ENCODE measurements around the gene GPC6. TPM values are rescaled to one million over a fixed set of nuclear protein-coding genes. Genes with fewer than 3 reads are reported as not detected.
A peak's percentile ranks its signal among the peaks of the same experiment; 100 is the strongest.

Gene GPC6
- polyA plus RNA-seq, 1 of the 3 experiments (the other 2 are of a cell fraction): 6.7 TPM

DNA sequence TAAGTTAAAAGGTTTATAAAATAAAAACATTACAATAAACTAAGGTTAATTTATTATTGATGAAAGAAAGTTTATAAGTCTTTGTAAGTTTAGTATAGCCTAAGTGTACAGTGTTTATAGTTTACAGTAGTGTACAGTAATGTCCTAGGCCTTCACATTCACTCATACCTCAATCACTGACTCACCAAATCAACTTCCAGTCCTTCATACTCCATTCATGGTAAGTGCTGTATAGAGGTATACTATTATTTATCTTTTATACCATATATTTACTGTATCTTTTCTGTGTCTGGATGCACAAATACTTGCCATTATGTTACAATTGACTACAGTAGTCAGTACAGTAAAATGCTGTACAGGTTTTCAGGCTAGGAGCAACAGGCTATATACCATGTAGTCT, 490.0 kb downstream of the GPC6 start:
- H3F3A ChIP-seq (replicated peaks; ENCODE audit: insufficient read depth): no peaks in the 10 kb centered on the region
- ChIA-PET CTCF (no interaction called here), POLR2A (no interaction called here)
- H2AFZ ChIP-seq (ENCODE audit: low read depth): no peak overlapping the region
- H3K79me2 ChIP-seq (ENCODE audit: insufficient read depth): no peaks in the 10 kb centered on the region
- no peak for DNase-seq
- no peak overlapping the region for H3K4me2 ChIP-seq
- no peaks in the 10 kb centered on the region for H3K36me3 ChIP-seq (replicated peaks in 1 of 2; ENCODE audit: control insufficient read depth in 1 of 2, insufficient read depth in 2 of 2, low read length in 1 of 2)
- no peak overlapping the region for H3K9ac ChIP-seq
- H4K20me1 ChIP-seq (ENCODE audit: insufficient read depth): no peaks in the 10 kb centered on the region
- no peak for TF ChIP-seq MEF2A (IDR thresholded peaks at IDR 0.05; ENCODE audit: borderline replicate concordance, low read depth)
- H3K9me3 ChIP-seq: 0 out of 2 replicates have a peak, but pooled peaks cover 11% of the 10 kb centered on the region
- no peaks in the 10 kb centered on the region; a peak in 1 of 4 replicates for H3K4me1 ChIP-seq (ENCODE audit: control insufficient read depth in 1 of 2, insufficient read depth in 2 of 2, low read depth in 1 of 2, low read length in 1 of 2)
- H3K27me3 ChIP-seq (ENCODE audit: insufficient read depth): no peaks in the 10 kb centered on the region
- H3K4me3 ChIP-seq (ENCODE audit: low read depth in 2 of 2, low read length in 1 of 2): no peak overlapping the region
- no peak overlapping the region for H3K27ac ChIP-seq (ENCODE audit: low read depth in 2 of 2, low read length in 1 of 2)
- no peaks in the 10 kb centered on the region for H3K9me2 ChIP-seq

DNA sequence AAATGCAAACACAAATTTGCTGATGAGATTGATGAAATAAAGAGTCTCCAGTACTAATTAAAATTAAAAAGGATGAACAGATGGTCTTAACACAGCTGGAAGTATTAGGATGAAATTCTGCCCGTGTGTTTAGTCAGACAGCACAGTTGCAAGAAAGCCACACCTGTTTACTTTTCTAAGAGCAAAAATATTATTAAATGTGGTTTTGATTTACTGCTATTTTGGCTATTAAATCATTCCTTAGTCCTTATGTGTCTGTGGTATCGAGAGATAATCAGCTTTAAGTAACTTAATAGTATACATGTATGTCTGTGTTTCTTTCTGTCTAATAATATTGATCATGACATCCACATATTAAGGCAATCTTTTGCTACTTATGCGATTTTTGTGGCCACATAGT, 494.9 kb downstream of the GPC6 start:
- no peaks in the 10 kb centered on the region for H4K20me1 ChIP-seq (ENCODE audit: insufficient read depth)
- peaks cover 0 to 13% of the 10 kb centered on the region in 2 experiments; a peak in 2 of 4 replicates for H3K4me1 ChIP-seq (ENCODE audit: control insufficient read depth in 1 of 2, insufficient read depth in 2 of 2, low read depth in 1 of 2, low read length in 1 of 2)
- no peaks in the 10 kb centered on the region for H3F3A ChIP-seq (replicated peaks; ENCODE audit: insufficient read depth)
- WGBS (ENCODE audit: low lambda C conversion rate): 41% methylated on average over 3 of the region's 3 CpGs
- H3K9me2 ChIP-seq: no peaks in the 10 kb centered on the region
- H2AFZ ChIP-seq (ENCODE audit: low read depth): no peak overlapping the region
- H3K4me3 ChIP-seq (ENCODE audit: low read depth in 2 of 2, low read length in 1 of 2): no peak overlapping the region
- H3K27ac ChIP-seq (ENCODE audit: low read depth in 2 of 2, low read length in 1 of 2): no peak overlapping the region; a peak in 1 of 4 replicates
- no peak for DNase-seq
- CTCF ChIA-PET: no interaction called here
- H3K9ac ChIP-seq: no peak overlapping the region
- POLR2A ChIA-PET: no interaction called here
- H3K9me3 ChIP-seq: no peaks in the 10 kb centered on the region
- no peaks in the 10 kb centered on the region for H3K36me3 ChIP-seq (replicated peaks in 1 of 2; ENCODE audit: control insufficient read depth in 1 of 2, insufficient read depth in 2 of 2, low read length in 1 of 2)
- no peak overlapping the region for H3K4me2 ChIP-seq
- TF ChIP-seq, protein P1, sequence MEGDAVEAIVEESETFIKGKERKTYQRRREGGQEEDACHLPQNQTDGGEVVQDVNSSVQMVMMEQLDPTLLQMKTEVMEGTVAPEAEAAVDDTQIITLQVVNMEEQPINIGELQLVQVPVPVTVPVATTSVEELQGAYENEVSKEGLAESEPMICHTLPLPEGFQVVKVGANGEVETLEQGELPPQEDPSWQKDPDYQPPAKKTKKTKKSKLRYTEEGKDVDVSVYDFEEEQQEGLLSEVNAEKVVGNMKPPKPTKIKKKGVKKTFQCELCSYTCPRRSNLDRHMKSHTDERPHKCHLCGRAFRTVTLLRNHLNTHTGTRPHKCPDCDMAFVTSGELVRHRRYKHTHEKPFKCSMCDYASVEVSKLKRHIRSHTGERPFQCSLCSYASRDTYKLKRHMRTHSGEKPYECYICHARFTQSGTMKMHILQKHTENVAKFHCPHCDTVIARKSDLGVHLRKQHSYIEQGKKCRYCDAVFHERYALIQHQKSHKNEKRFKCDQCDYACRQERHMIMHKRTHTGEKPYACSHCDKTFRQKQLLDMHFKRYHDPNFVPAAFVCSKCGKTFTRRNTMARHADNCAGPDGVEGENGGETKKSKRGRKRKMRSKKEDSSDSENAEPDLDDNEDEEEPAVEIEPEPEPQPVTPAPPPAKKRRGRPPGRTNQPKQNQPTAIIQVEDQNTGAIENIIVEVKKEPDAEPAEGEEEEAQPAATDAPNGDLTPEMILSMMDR (IDR thresholded peaks at IDR 0.05): no peak
- TF ChIP-seq, protein P2, sequence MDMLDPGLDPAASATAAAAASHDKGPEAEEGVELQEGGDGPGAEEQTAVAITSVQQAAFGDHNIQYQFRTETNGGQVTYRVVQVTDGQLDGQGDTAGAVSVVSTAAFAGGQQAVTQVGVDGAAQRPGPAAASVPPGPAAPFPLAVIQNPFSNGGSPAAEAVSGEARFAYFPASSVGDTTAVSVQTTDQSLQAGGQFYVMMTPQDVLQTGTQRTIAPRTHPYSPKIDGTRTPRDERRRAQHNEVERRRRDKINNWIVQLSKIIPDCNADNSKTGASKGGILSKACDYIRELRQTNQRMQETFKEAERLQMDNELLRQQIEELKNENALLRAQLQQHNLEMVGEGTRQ (IDR thresholded peaks at IDR 0.05; ENCODE audit: borderline replicate concordance, low read depth, low read length): no peak
- TF ChIP-seq EP300 (IDR thresholded peaks at IDR 0.05; ENCODE audit: borderline replicate concordance in 1 of 2, low read depth in 1 of 2, low read length in 1 of 2) (peak in 1 of 2 experiments; percentile 52; a peak in 2 of 4 replicates), FOXM1 (IDR thresholded peaks at IDR 0.05; ENCODE audit: low read depth) (no peak)
- H3K79me2 ChIP-seq (ENCODE audit: insufficient read depth): no peaks in the 10 kb centered on the region
- no peaks in the 10 kb centered on the region for H3K27me3 ChIP-seq (ENCODE audit: insufficient read depth)

DNA sequence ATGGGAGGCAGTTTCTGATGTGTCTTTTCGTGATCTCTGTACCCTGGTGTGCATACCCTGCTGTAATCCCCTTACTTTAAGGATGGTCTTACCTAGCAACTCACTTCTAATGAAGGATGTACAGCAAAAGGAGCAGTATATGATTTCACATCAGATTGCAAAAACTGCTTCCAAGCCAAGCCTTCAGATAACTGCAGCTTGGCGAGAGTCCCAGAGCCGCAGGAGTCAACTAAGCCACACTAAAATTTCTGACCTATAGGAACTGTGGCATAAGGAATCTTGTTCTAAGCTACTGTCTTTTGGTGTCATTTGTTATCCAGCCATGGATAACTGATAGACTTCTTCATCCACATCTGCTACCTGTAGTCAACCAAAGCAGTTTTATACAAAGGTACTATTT, 496.7 kb downstream of the GPC6 start:
- H3K4me2 ChIP-seq: no peak overlapping the region
- 84% methylated on average over 3 of the region's 3 CpGs for WGBS (ENCODE audit: low lambda C conversion rate)
- H3K27ac ChIP-seq (ENCODE audit: low read depth in 2 of 2, low read length in 1 of 2): no peak overlapping the region
- 0 out of 2 replicates have a peak, but pooled peaks have one; percentile 31 for TF ChIP-seq NFIC (IDR thresholded peaks at IDR 0.05; ENCODE audit: borderline replicate concordance)
- no peak for TF ChIP-seq TEAD4 (IDR thresholded peaks at IDR 0.05; ENCODE audit: borderline replicate concordance, insufficient read depth)
- peaks cover 8 to 22% of the 10 kb centered on the region in 2 experiments; a peak in 2 of 4 replicates for H3K4me1 ChIP-seq (ENCODE audit: control insufficient read depth in 1 of 2, insufficient read depth in 2 of 2, low read depth in 1 of 2, low read length in 1 of 2)
- no peak overlapping the region for H3K4me3 ChIP-seq (ENCODE audit: low read depth in 2 of 2, low read length in 1 of 2)
- H3K9me3 ChIP-seq: no peaks in the 10 kb centered on the region
- H3K9ac ChIP-seq: no peak overlapping the region
- H3K79me2 ChIP-seq (ENCODE audit: insufficient read depth): no peaks in the 10 kb centered on the region
- H3K27me3 ChIP-seq (ENCODE audit: insufficient read depth): no peaks in the 10 kb centered on the region
- H4K20me1 ChIP-seq (ENCODE audit: insufficient read depth): no peaks in the 10 kb centered on the region
- ChIA-PET CTCF (no interaction called here), POLR2A (no interaction called here)
- no peak overlapping the region for H2AFZ ChIP-seq (ENCODE audit: low read depth)
- no peak for DNase-seq
- H3K9me2 ChIP-seq: no peaks in the 10 kb centered on the region
- H3K36me3 ChIP-seq (replicated peaks in 1 of 2; ENCODE audit: control insufficient read depth in 1 of 2, insufficient read depth in 2 of 2, low read length in 1 of 2): no peaks in the 10 kb centered on the region
- no peaks in the 10 kb centered on the region for H3F3A ChIP-seq (replicated peaks; ENCODE audit: insufficient read depth)
